Right forelimb (tissue), 1 donor: ENCODE measurements around the gene GRIP1.

Experiments used
- DNase-seq: peaks from one replicate; pipeline ENCODE4 v3.0.0-alpha.2; 2018

The GRIP1 gene

GRCh38 chr12:66598608-66599007 is 80.3 kb downstream of the GRIP1 start:
- no peak for DNase-seq

- no peak for DNase-seq
Measured at GRCh38 chr12:66598079-66598478, 80.8 kb downstream of the GRIP1 start.

- no peak for DNase-seq
Measured at GRCh38 chr12:66596199-66596598, 82.7 kb downstream of the GRIP1 start.

GRCh38 chr12:66594688-66595087 is 84.2 kb downstream of the GRIP1 start:
- no peak for DNase-seq

GRCh38 chr12:66590275-66590985 is 88.4 kb downstream of the GRIP1 start:
- no peak for DNase-seq

- no peak for DNase-seq
Measured at GRCh38 chr12:66589095-66589494, 89.8 kb downstream of the GRIP1 start.

GRCh38 chr12:66587912-66588311 is 91.0 kb downstream of the GRIP1 start:
- DNase-seq = no peak

GRCh38 chr12:66584673-66585072 is 94.2 kb downstream of the GRIP1 start:
- DNase-seq = no peak

GRCh38 chr12:66573605-66574004 is 105.3 kb downstream of the GRIP1 start:
- no peak for DNase-seq

- no peak for DNase-seq
Measured at GRCh38 chr12:66572845-66573244, 106.0 kb downstream of the GRIP1 start.

- no peak for DNase-seq
Measured at GRCh38 chr12:66571361-66571915, 107.4 kb downstream of the GRIP1 start.

- no peak for DNase-seq
Measured at GRCh38 chr12:66563220-66563619, 115.7 kb downstream of the GRIP1 start.

- no peak for DNase-seq
Measured at GRCh38 chr12:66555113-66555512, 123.8 kb downstream of the GRIP1 start.

GRCh38 chr12:66552716-66553115 is 126.2 kb downstream of the GRIP1 start:
- no peak for DNase-seq

GRCh38 chr12:66550626-66551025 is 128.2 kb downstream of the GRIP1 start:
- DNase-seq = no peak

- DNase-seq = no peak
Measured at GRCh38 chr12:66549050-66549389, 129.9 kb downstream of the GRIP1 start.

- DNase-seq = no peak
Measured at GRCh38 chr12:66548338-66549049, 130.4 kb downstream of the GRIP1 start.

GRCh38 chr12:66541426-66541825 is 137.4 kb downstream of the GRIP1 start:
- no peak for DNase-seq

GRCh38 chr12:66539431-66539830 is 139.4 kb downstream of the GRIP1 start:
- no peak for DNase-seq

GRCh38 chr12:66538970-66539369 is 139.9 kb downstream of the GRIP1 start:
- DNase-seq = no peak

- no peak for DNase-seq
Measured at GRCh38 chr12:66537876-66538275, 141.0 kb downstream of the GRIP1 start.

GRCh38 chr12:66533767-66534166 is 145.1 kb downstream of the GRIP1 start:
- DNase-seq = no peak

- no peak for DNase-seq
Measured at GRCh38 chr12:66531766-66532165, 147.1 kb downstream of the GRIP1 start.

- no peak for DNase-seq
Measured at GRCh38 chr12:66529934-66530333, 148.9 kb downstream of the GRIP1 start.
